Chondrocyte (in vitro differentiated cells): ENCODE data around the gene AKT3. TPM values are rescaled to one million over a fixed set of nuclear protein-coding genes. Genes with fewer than 3 reads are reported as not detected.

Source experiments
- DNase-seq: peaks from one replicate; pipeline ENCODE4 v3.0.0; 2021; ENCODE audit warnings: mixed read lengths, low spot score
- H3K27ac Mint-ChIP-seq: one replicate; pipeline ENCODE4 v1.8.0; 2021; ENCODE audit warnings: mild to moderate bottlenecking, moderate library complexity, mixed read lengths; ENCODE audit not compliant: unreplicated experiment
- H3K27me3 Mint-ChIP-seq: 2 replicates; pipeline ENCODE4 v1.8.0; 2021; ENCODE audit warnings: low read depth, mixed read lengths
- H3K36me3 Mint-ChIP-seq: 2 replicates; pipeline ENCODE4 v1.8.0; 2021; ENCODE audit warnings: low read depth, mixed read lengths
- H3K4me1 Mint-ChIP-seq: 2 replicates; pipeline ENCODE4 v1.8.0; 2021; ENCODE audit warnings: low read depth, mild to moderate bottlenecking, mixed read lengths
- H3K4me3 Mint-ChIP-seq: one replicate; pipeline ENCODE4 v1.8.0; 2021; ENCODE audit warnings: mild to moderate bottlenecking, moderate library complexity, mixed read lengths; ENCODE audit not compliant: unreplicated experiment
- H3K9me3 Mint-ChIP-seq: 2 replicates; pipeline ENCODE4 v1.8.0; 2021; ENCODE audit warnings: low read depth, mixed read lengths
- total RNA-seq: library from RNA; stranded (reverse); gene quantifications from 3 replicates; pipeline ENCODE4 v1.2.1, GENCODE V29; 2021
- TF ChIP-seq, protein P1 (sequence below): fragments of 200-600 bp; sonication (generic); IDR thresholded peaks from 2 replicates; pipeline ENCODE4 v1.5.0; 2021; ENCODE audit warnings: antibody characterized with exemption, mild to moderate bottlenecking, moderate library complexity

AKT3 gene
- total RNA-seq, 1 donor from 2014 or later = 111 TPM

DNA sequence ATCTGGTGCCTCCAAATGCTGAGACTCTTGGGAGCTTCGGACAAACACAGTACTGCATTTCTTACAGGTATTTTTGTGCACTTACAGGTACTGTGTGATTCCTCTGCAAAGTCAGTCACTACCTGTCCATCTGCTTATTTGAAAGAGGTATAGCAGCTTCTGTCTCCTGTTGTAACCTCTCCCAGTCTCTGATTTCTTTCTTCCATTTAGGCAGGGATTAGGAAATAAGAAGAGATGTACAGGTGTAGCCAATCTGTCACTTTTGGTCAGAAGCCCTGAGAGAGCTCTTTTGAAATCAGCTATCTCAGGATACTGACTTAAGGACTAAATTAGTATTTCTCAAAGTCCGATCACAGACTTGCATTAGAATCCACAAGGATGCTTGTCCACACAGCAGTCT is 54.0 kb downstream of the AKT3 start:
- H3K36me3 Mint-ChIP-seq = peaks cover 6% of the 10 kb centered on the region
- peaks cover 6% of the 10 kb centered on the region for H3K9me3 Mint-ChIP-seq
- H3K4me1 Mint-ChIP-seq = peaks cover 45% of the 10 kb centered on the region
- DNase-seq = no peak
- H3K27ac Mint-ChIP-seq = no peak overlapping the region
- no peaks in the 10 kb centered on the region for H3K27me3 Mint-ChIP-seq
- no peak overlapping the region for H3K4me3 Mint-ChIP-seq
- TF ChIP-seq, protein P1, sequence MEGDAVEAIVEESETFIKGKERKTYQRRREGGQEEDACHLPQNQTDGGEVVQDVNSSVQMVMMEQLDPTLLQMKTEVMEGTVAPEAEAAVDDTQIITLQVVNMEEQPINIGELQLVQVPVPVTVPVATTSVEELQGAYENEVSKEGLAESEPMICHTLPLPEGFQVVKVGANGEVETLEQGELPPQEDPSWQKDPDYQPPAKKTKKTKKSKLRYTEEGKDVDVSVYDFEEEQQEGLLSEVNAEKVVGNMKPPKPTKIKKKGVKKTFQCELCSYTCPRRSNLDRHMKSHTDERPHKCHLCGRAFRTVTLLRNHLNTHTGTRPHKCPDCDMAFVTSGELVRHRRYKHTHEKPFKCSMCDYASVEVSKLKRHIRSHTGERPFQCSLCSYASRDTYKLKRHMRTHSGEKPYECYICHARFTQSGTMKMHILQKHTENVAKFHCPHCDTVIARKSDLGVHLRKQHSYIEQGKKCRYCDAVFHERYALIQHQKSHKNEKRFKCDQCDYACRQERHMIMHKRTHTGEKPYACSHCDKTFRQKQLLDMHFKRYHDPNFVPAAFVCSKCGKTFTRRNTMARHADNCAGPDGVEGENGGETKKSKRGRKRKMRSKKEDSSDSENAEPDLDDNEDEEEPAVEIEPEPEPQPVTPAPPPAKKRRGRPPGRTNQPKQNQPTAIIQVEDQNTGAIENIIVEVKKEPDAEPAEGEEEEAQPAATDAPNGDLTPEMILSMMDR = no peak

DNA sequence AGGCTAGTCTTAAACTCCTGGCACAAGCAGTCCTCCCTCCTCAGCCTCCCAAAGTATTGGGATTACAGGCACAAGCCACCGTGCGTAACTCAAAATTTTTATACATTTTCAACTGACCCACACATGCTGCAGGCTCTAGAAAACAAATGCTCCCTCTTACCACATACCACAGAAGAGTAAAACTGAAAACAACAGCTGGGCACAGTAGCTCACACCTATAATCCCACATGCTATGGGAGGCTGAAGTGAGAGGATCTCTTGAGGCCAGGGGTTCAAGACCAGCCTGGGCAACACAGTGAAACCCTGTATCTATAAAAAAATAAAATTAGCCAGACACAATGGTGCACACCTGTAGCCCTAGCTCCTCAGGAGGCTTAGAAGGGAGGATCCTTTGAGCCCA is 56.7 kb downstream of the AKT3 start:
- Mint-ChIP-seq H3K9me3 (no peaks in the 10 kb centered on the region), H3K4me1 (peaks cover 27% of the 10 kb centered on the region), H3K27ac (no peak overlapping the region), H3K27me3 (no peaks in the 10 kb centered on the region), H3K4me3 (no peak overlapping the region), H3K36me3 (peaks cover 4% of the 10 kb centered on the region)
- DNase-seq = no peak
- TF ChIP-seq, protein P1 = no peak

DNA sequence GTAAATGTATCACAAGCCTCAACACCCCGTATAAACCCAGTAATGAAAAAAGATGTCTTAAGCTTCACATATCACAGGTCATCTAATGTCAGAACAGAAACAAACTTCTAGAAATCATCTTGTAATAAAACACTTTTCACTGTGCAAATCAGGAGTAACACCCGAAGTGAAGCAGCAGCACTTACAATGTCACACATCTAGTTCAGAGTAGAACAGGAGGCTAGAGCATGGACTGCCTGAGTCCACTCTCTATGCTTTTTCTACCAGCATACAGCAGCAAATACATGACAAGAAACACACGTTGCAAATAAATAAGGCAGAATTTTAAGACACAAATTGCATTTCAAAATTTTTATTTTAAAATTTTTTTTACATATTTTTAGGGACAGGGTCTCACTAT is 57.2 kb downstream of the AKT3 start:
- Mint-ChIP-seq H3K27ac (peak overlapping the region; percentile 14), H3K4me3 (no peak overlapping the region), H3K4me1 (peaks cover 27% of the 10 kb centered on the region), H3K36me3 (peaks cover 4% of the 10 kb centered on the region), H3K27me3 (no peaks in the 10 kb centered on the region), H3K9me3 (no peaks in the 10 kb centered on the region)
- TF ChIP-seq, protein P1 = no peak
- no peak for DNase-seq

DNA sequence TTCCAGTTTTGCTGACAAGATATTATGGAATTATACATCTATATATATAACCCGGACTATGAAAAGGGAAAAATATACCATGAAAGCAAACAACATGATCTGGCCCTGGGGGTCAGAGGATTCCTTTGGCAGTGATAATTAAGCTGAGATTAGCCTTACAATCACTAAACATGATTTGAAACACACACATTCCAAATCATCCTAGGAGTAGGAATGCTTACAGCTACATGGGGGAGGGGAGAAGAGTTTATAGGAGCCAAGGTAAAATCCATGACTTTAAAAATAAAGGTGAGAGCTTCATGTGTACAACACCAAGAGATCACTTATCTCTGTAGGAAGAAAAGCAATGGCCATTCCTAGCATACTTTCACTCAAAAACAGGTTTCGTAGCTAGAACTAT is 57.6 kb downstream of the AKT3 start:
- DNase-seq = no peak
- TF ChIP-seq, protein P1 = no peak
- Mint-ChIP-seq H3K4me3 (no peak overlapping the region), H3K27me3 (no peaks in the 10 kb centered on the region), H3K36me3 (peaks cover 4% of the 10 kb centered on the region), H3K27ac (peak overlapping the region; percentile 14), H3K4me1 (peaks cover 31% of the 10 kb centered on the region), H3K9me3 (no peaks in the 10 kb centered on the region)

DNA sequence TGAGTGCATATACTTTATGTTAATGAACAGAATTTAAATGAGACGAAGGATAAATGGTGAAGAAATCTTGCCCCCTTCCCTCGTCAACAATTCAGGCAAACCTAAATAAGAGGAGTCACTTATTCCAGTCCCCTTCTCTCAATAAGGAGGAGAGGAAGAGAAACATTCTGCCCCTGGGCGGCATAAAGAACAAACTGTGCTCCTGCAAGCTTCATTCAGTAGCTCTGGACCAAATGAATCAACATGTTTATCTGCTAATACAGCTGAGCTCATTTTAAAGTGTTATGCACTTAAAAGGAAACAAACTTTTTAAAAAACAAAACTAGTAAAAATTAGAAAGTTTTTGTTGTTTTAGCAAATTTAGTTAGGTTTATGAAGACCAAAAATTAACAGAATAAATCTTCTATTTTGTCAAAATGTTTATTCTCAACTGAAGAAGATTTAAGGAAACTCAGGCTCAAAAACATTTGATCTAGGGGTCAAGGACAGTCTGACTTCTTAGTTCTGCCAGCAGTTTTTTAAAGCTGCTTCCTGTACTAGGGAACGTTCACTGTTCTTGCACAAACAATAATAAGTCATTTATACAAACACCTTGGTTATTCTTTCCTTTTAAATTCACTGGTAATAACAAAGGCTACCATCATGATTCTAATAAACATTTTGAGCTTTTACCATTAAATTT is 58.3 kb downstream of the AKT3 start:
- H3K27ac Mint-ChIP-seq = no peak overlapping the region
- DNase-seq = no peak
- no peak overlapping the region for H3K4me3 Mint-ChIP-seq
- peaks cover 4% of the 10 kb centered on the region for H3K36me3 Mint-ChIP-seq
- no peaks in the 10 kb centered on the region for H3K9me3 Mint-ChIP-seq
- H3K4me1 Mint-ChIP-seq = peaks cover 38% of the 10 kb centered on the region
- no peaks in the 10 kb centered on the region for H3K27me3 Mint-ChIP-seq
- TF ChIP-seq, protein P1 = no peak
